Liver (tissue), 9 donors: ENCODE results near the gene C12orf50. TPM values are rescaled to one million over a fixed set of nuclear protein-coding genes. Genes with fewer than 3 reads are reported as not detected.

Experiments used
- DNase-seq: peaks from one replicate; pipeline ENCODE4 v3.0.0-alpha.2; 2017; ENCODE audit warnings: low spot score
- H3K27ac ChIP-seq, 2 donors: one replicate each; pipeline ENCODE4 v1.7.0; 2013; ENCODE audit warnings: inconsistent platforms in 2 of 2, low read length in 2 of 2, control low read depth in 1 of 2, low read depth in 1 of 2, mild to moderate bottlenecking in 1 of 2
- H3K27me3 ChIP-seq, 4 donors: one replicate each; pipeline versions ENCODE4 v1.6.1 to v1.7.0; 2013; ENCODE audit warnings: low read length in 3 of 4, inconsistent platforms in 1 of 4, mild to moderate bottlenecking in 1 of 4, moderate library complexity in 1 of 4; ENCODE audit not compliant: control insufficient read depth in 4 of 4, insufficient read depth in 4 of 4
- H3K36me3 ChIP-seq, 4 donors: one replicate each; pipeline versions ENCODE4 v1.6.1 to v1.7.0; 2013; ENCODE audit warnings: low read length in 3 of 4, mild to moderate bottlenecking in 3 of 4, low read depth in 1 of 4, moderate library complexity in 1 of 4; ENCODE audit not compliant: control insufficient read depth in 4 of 4, insufficient read depth in 3 of 4
- H3K4me1 ChIP-seq, 4 donors: one replicate each; pipeline versions ENCODE4 v1.6.1 to v1.7.0; 2013; ENCODE audit warnings: low read length in 3 of 4, mild to moderate bottlenecking in 3 of 4, moderate library complexity in 1 of 4; ENCODE audit not compliant: control insufficient read depth in 4 of 4, insufficient read depth in 4 of 4
- H3K4me3 ChIP-seq, 3 donors: one replicate each; pipeline versions ENCODE4 v1.6.1 to v1.7.0; 2013; ENCODE audit warnings: low read length in 3 of 3, control low read depth in 1 of 3, low read depth in 1 of 3, mild to moderate bottlenecking in 1 of 3
- H3K9ac ChIP-seq, 2 donors: one replicate each; pipeline ENCODE4 v1.7.0; 2013; ENCODE audit warnings: low read length in 2 of 2, mild to moderate bottlenecking in 2 of 2, moderate library complexity in 2 of 2, control low read depth in 1 of 2, low read depth in 1 of 2
- H3K9me3 ChIP-seq, 4 donors: one replicate each; pipeline versions ENCODE4 v1.6.1 to v1.7.0; 2013; ENCODE audit warnings: low read length in 3 of 4; ENCODE audit not compliant: control insufficient read depth in 4 of 4
- ATF3 ChIP-seq: IDR thresholded peaks from 2 replicates; pipeline ENCODE4 v1.6.1; 2016; ENCODE audit warnings: antibody characterized with exemption
- CTCF ChIP-seq: fragments of 150-350 bp; IDR thresholded peaks from 2 replicates; pipeline ENCODE4 v1.5.1; 2017; ENCODE audit warnings: improper control_type of control experiment, low read depth, low read length; ENCODE audit not compliant: missing input control
- EGR1 ChIP-seq, 2 donors: IDR thresholded peaks; 2 replicates each; pipeline ENCODE4 v1.6.1; 2016 to 2018; ENCODE audit warnings: antibody characterized with exemption in 2 of 2, low read depth in 2 of 2
- FOXA1 ChIP-seq: IDR thresholded peaks from 2 replicates; pipeline ENCODE4 v1.6.1; 2016; ENCODE audit warnings: antibody characterized with exemption
- FOXA2 ChIP-seq: IDR thresholded peaks from 2 replicates; pipeline ENCODE4 v1.6.1; 2016; ENCODE audit warnings: antibody characterized with exemption
- GABPA ChIP-seq, 2 donors: IDR thresholded peaks in 1 of 2; conservative IDR thresholded peaks in 1 of 2; 2 replicates each; pipeline ENCODE4 v1.6.1; 2016; ENCODE audit warnings: antibody characterized with exemption in 2 of 2, mild to moderate bottlenecking in 1 of 2, moderate library complexity in 1 of 2
- HNF4A ChIP-seq, 2 donors: conservative IDR thresholded peaks; 2 replicates each; pipeline ENCODE4 v1.6.1; 2016; ENCODE audit warnings: antibody characterized with exemption in 2 of 2, mild to moderate bottlenecking in 2 of 2
- HNF4G ChIP-seq: IDR thresholded peaks from 2 replicates; pipeline ENCODE4 v1.6.1; 2016; ENCODE audit warnings: antibody characterized with exemption
- JUND ChIP-seq, 2 donors: IDR thresholded peaks; 2 replicates each; pipeline ENCODE4 v1.6.1; 2016; ENCODE audit warnings: antibody characterized with exemption in 2 of 2
- NR2F2 ChIP-seq: IDR thresholded peaks from 2 replicates; pipeline ENCODE4 v1.6.1; 2016; ENCODE audit warnings: antibody characterized with exemption
- RAD21 ChIP-seq, 2 donors: IDR thresholded peaks; 2 replicates each; pipeline ENCODE4 v1.6.1; 2016; ENCODE audit warnings: antibody characterized with exemption in 2 of 2, mild to moderate bottlenecking in 2 of 2
- REST ChIP-seq: IDR thresholded peaks from 2 replicates; pipeline ENCODE4 v1.6.1; 2016; ENCODE audit warnings: antibody characterized with exemption, mild to moderate bottlenecking
- RXRA ChIP-seq, 2 donors: IDR thresholded peaks; 2 replicates each; pipeline ENCODE4 v1.6.1; 2017 to 2018; ENCODE audit warnings: antibody characterized with exemption in 2 of 2, mild to moderate bottlenecking in 1 of 2
- SP1 ChIP-seq: IDR thresholded peaks from 2 replicates; pipeline ENCODE4 v1.6.1; 2018; ENCODE audit warnings: antibody characterized with exemption, mild to moderate bottlenecking
- TAF1 ChIP-seq: conservative IDR thresholded peaks from 2 replicates; pipeline ENCODE4 v1.6.1; 2016; ENCODE audit warnings: antibody characterized with exemption, mild to moderate bottlenecking
- YY1 ChIP-seq: IDR thresholded peaks from 2 replicates; pipeline ENCODE4 v1.6.1; 2016; ENCODE audit warnings: antibody characterized with exemption, mild to moderate bottlenecking
- WGBS: extraction: QIAGEN DNeasy Blood & Tissue Kit; methylation state at CpG from one replicate; pipeline ENCODE4 v1.1.7; 2013; 5-methylcytosine and 5-hydroxymethylcytosine counted together
- polyA plus RNA-seq, 2 donors: library from polyadenylated mRNA; stranded (reverse) in 1 of 2; unstranded in 1 of 2; fragments of 200-250 nt in 1 of 2; fragments of >200 nt in 1 of 2; fragmentation: Nextera tagmentation in 1 of 2; extraction: Ambion mirVana in 1 of 2; gene quantifications; one replicate each; pipeline versions ENCODE4 v1.2.1 to v1.2.3, GENCODE V29; 2013 to 2015
- total RNA-seq, 2 donors: library from RNA; depleted of rRNA; stranded (reverse); fragments of >200 nt; gene quantifications; one replicate each; pipeline ENCODE4 v1.2.3, GENCODE V29; 2014
- TF ChIP-seq, protein P1 (sequence below): IDR thresholded peaks from 2 replicates; pipeline ENCODE4 v1.6.1; 2016; ENCODE audit warnings: antibody characterized with exemption
- TF ChIP-seq, protein P2 (sequence below): IDR thresholded peaks from 2 replicates; pipeline ENCODE4 v1.6.1; 2016; ENCODE audit warnings: antibody characterized with exemption
- donor health status: healthy.
- donor health status: healthy.
- donor health status: healthy.
- donor health status: healthy.
- donor health status: healthy.

C12orf50 gene
- total and polyA plus RNA-seq, 4 donors: 0.08 TPM; not detected in 3

GRCh38 chr12:88067301-88067700 is 38.1 kb upstream of the C12orf50 start:
- 98% methylated on average over 9 of the region's 9 CpGs for WGBS
- H3K9me3 ChIP-seq: no peaks in the 10 kb centered on the region
- H3K4me3 ChIP-seq: no peak overlapping the region
- peaks cover 0 to 6% (median 5%) of the 10 kb centered on the region in 4 donors for H3K36me3 ChIP-seq
- H3K4me1 ChIP-seq: no peaks in the 10 kb centered on the region
- no peak overlapping the region for H3K9ac ChIP-seq
- no peak overlapping the region for H3K27ac ChIP-seq
- TF ChIP-seq RXRA (IDR thresholded peaks at IDR 0.05) (no peak), FOXA1 (no peak), GABPA (IDR thresholded peaks at IDR 0.05 in 1 of 2, conservative IDR thresholded peaks at IDR 0.05 in 1 of 2) (no peak), ATF3 (no peak), REST (no peak), HNF4A (conservative IDR thresholded peaks at IDR 0.05) (no peak), NR2F2 (no peak), TAF1 (no peak), JUND (IDR thresholded peaks at IDR 0.05) (no peak)
- TF ChIP-seq, protein P1, sequence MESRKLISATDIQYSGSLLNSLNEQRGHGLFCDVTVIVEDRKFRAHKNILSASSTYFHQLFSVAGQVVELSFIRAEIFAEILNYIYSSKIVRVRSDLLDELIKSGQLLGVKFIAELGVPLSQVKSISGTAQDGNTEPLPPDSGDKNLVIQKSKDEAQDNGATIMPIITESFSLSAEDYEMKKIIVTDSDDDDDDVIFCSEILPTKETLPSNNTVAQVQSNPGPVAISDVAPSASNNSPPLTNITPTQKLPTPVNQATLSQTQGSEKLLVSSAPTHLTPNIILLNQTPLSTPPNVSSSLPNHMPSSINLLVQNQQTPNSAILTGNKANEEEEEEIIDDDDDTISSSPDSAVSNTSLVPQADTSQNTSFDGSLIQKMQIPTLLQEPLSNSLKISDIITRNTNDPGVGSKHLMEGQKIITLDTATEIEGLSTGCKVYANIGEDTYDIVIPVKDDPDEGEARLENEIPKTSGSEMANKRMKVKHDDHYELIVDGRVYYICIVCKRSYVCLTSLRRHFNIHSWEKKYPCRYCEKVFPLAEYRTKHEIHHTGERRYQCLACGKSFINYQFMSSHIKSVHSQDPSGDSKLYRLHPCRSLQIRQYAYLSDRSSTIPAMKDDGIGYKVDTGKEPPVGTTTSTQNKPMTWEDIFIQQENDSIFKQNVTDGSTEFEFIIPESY: no peak
- H3K27me3 ChIP-seq: no peaks in the 10 kb centered on the region
- DNase-seq: no peak

DNA sequence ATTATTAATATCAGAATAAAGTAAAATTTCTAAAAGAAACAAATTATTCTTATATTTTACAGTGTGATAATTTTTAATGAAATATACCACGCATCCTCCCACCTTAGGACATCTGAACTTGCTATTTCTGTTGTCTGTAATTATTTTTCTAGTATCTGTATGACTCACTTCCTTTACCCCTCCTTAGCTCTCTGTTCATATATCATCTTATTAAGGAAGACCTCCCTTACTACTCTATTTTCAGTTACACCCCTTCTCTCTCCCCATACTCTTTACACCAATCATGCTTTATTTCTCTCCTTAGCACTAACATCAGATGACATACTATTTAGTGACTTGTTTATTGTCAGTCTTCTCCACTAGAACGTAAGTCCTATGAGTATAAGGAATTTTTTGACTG is 34.2 kb upstream of the C12orf50 start:
- Histone ChIP-seq H3K9me3 (no peaks in the 10 kb centered on the region), H3K27me3 (no peaks in the 10 kb centered on the region), H3K4me3 (no peak overlapping the region), H3K27ac (no peak overlapping the region), H3K4me1 (no peaks in the 10 kb centered on the region), H3K9ac (no peak overlapping the region), H3K36me3 (peaks cover 0 to 10% (median 4%) of the 10 kb centered on the region in 4 donors)
- DNase-seq: no peak
- TF ChIP-seq SP1 (no peak), REST (no peak), RAD21 (IDR thresholded peaks at IDR 0.05) (no peak), GABPA (IDR thresholded peaks at IDR 0.05 in 1 of 2, conservative IDR thresholded peaks at IDR 0.05 in 1 of 2) (no peak), EGR1 (IDR thresholded peaks at IDR 0.05; ENCODE audit: low read depth in 2 of 2) (no peak), JUND (IDR thresholded peaks at IDR 0.05) (no peak), NR2F2 (no peak), YY1 (no peak), HNF4A (conservative IDR thresholded peaks at IDR 0.05) (no peak), CTCF (no peak), ATF3 (no peak), FOXA1 (no peak), TAF1 (no peak), RXRA (IDR thresholded peaks at IDR 0.05) (no peak), HNF4G (no peak), FOXA2 (no peak)
- TF ChIP-seq, protein P1: no peak
- TF ChIP-seq, protein P2, sequence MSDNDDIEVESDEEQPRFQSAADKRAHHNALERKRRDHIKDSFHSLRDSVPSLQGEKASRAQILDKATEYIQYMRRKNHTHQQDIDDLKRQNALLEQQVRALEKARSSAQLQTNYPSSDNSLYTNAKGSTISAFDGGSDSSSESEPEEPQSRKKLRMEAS: no peak
- WGBS: 92% methylated on average over 2 of the region's 2 CpGs
